K562 (cell line): Measurements from ENCODE around the gene NDUFA6. TPM values are rescaled to one million over a fixed set of nuclear protein-coding genes. Genes with fewer than 3 reads are reported as not detected.
"Not testable (repeated sequence)": the region's sequence is repeated elsewhere in the genome, so short reads cannot be mapped to it uniquely, and the experiment has no call there.

Experiments used
- ATAC-seq: fragments of 200-7000 bp; cut with Tn5 transposase; 3 replicates; pipeline ENCODE4 v1.9.1; 2020; ENCODE audit warnings: moderate library complexity
- BruUV-seq: library from RNA; stranded (reverse); fragments of 400-500 nt; replicated peaks from 2 replicates; lab custom pipeline; 2021; lab: Mats Ljungman, UMichigan
- CTCF ChIA-PET: fragments of 300-600 bp; formaldehyde crosslinking; extraction: SDS; loops from one replicate; lab custom pipeline; 2021; ENCODE audit warnings: low intra/inter-chr PET ratio; lab: Yijun Ruan, JAX
- POLR2A ChIA-PET: fragments of 300-600, 350-650 bp; sonication (Branson Sonifier 250); formaldehyde crosslinking; extraction: SDS; loops from one replicate; lab custom pipeline; 2021; ENCODE audit warnings: antibody characterized with exemption, inconsistent platforms; lab: Yijun Ruan, JAX
- DNase-seq, 4 experiments: peaks; one replicate each; pipeline versions ENCODE4 v3.0.0 to v3.0.0-alpha.2; 2011 to 2018; ENCODE audit warnings: low spot score in 3 of 4, mixed read lengths in 3 of 4; ENCODE audit errors: extremely low read depth in 1 of 4
- FAIRE-seq: peaks from 2 replicates; lab custom pipeline; 2011; peaks lifted over from hg19 to GRCh38; lab: Jason Lieb, UNC
- H2AFZ ChIP-seq: 2 replicates; pipeline ENCODE4 v1.6.0; 2011; ENCODE audit warnings: low read depth, low read length, control low read depth, inconsistent platforms
- H3K27ac ChIP-seq: fragments of 200-600 bp; 3 replicates; pipeline ENCODE4 v1.8.0; 2011; ENCODE audit warnings: low read depth, mild to moderate bottlenecking, control low read depth, inconsistent platforms, low read length, moderate library complexity, mixed read lengths; ENCODE audit errors: extremely low read depth
- H3K27me3 ChIP-seq, 2 experiments: fragments of 300-600 bp in 1 of 2; 2 replicates in 1 of 2; 3 replicates in 1 of 2; pipeline versions ENCODE4 v1.6.0 to v1.8.0; 2011; ENCODE audit warnings: inconsistent platforms in 2 of 2, low read length in 2 of 2, mild to moderate bottlenecking in 1 of 2, mixed read lengths in 1 of 2, moderate library complexity in 1 of 2; ENCODE audit not compliant: control insufficient read depth in 2 of 2, insufficient read depth in 2 of 2
- H3K36me3 ChIP-seq: fragments of 300-600 bp; 3 replicates; pipeline ENCODE4 v1.8.0; 2011; ENCODE audit warnings: mild to moderate bottlenecking, low read length, inconsistent platforms; ENCODE audit not compliant: control insufficient read depth, insufficient read depth
- H3K4me1 ChIP-seq, 2 experiments: fragments of 200-600 bp in 1 of 2; replicated peaks in 1 of 2; 2 replicates in 1 of 2; 3 replicates in 1 of 2; pipeline versions ENCODE4 v1.5.1 to v1.8.0; 2011; ENCODE audit warnings: inconsistent platforms in 2 of 2, low read length in 2 of 2, mild to moderate bottlenecking in 1 of 2, mixed read lengths in 1 of 2, moderate library complexity in 1 of 2; ENCODE audit not compliant: control insufficient read depth in 2 of 2, insufficient read depth in 2 of 2
- H3K4me2 ChIP-seq: 2 replicates; pipeline ENCODE4 v1.6.1; 2011; ENCODE audit warnings: low read length, control low read depth, inconsistent platforms, mixed read lengths; ENCODE audit not compliant: insufficient read depth
- H3K4me3 ChIP-seq: fragments of 200-600 bp; sonication (generic), shearing (Covaris generic); 2 replicates; pipeline ENCODE4 v1.5.1; 2016; ENCODE audit warnings: control low read depth, inconsistent platforms
- H3K79me2 ChIP-seq: fragments of 200-600 bp; 3 replicates; pipeline ENCODE4 v1.8.0; 2011; ENCODE audit warnings: low read length, inconsistent platforms; ENCODE audit not compliant: control insufficient read depth, insufficient read depth
- H3K9ac ChIP-seq, 2 experiments: 2 replicates each; pipeline versions ENCODE4 v1.6.0 to v1.6.1; 2011; ENCODE audit warnings: low read depth in 2 of 2, low read length in 2 of 2, control low read depth in 1 of 2, inconsistent platforms in 1 of 2, mild to moderate bottlenecking in 1 of 2, mixed read lengths in 1 of 2; ENCODE audit not compliant: insufficient read depth in 1 of 2
- H3K9me1 ChIP-seq: one replicate; pipeline ENCODE4 v1.6.0; 2011; ENCODE audit warnings: inconsistent platforms, mild to moderate bottlenecking, low read length, moderate library complexity; ENCODE audit not compliant: control insufficient read depth, insufficient read depth
- H3K9me3 ChIP-seq: replicated peaks from 2 replicates; pipeline ENCODE4 v1.5.1; 2011; ENCODE audit warnings: low read depth, low read length, inconsistent platforms; ENCODE audit not compliant: control insufficient read depth, insufficient read depth
- H4K20me1 ChIP-seq: replicated peaks from 2 replicates; pipeline ENCODE4 v1.6.1; 2011; ENCODE audit warnings: low read length, inconsistent platforms, mixed read lengths; ENCODE audit not compliant: control insufficient read depth, insufficient read depth
- CBX1 ChIP-seq: sonication (generic); IDR thresholded peaks from 2 replicates; pipeline ENCODE4 v1.6.1; 2016; ENCODE audit warnings: antibody characterized with exemption, low read depth, mild to moderate bottlenecking
- CBX3 ChIP-seq, 2 experiments: IDR thresholded peaks; 1 replicate in 1 of 2; 2 replicates in 1 of 2; pipeline ENCODE4 v1.6.1; 2012; ENCODE audit warnings: inconsistent platforms in 2 of 2, low read length in 2 of 2, borderline replicate concordance in 1 of 2, control low read depth in 1 of 2
- CBX5 ChIP-seq: IDR thresholded peaks from 2 replicates; pipeline ENCODE4 v1.6.1; 2014; ENCODE audit warnings: low read depth, borderline replicate concordance
- FOXO4 ChIP-seq: fragments of 450-650 bp; formaldehyde crosslinking; IDR thresholded peaks from 2 replicates; pipeline ENCODE4 v1.4.0; 2020; ENCODE audit warnings: mild to moderate bottlenecking, moderate library complexity
- RFX1 ChIP-seq: fragments of 450-650 bp; IDR thresholded peaks from 2 replicates; pipeline ENCODE4 v1.6.1; 2016; ENCODE audit warnings: mild to moderate bottlenecking, moderate library complexity
- TRIM28 ChIP-seq: fragments of 450-650 bp; IDR thresholded peaks from 2 replicates; pipeline ENCODE4 v1.6.1; 2017
- ZNF280A ChIP-seq: fragments of 450-650 bp; IDR thresholded peaks from 2 replicates; pipeline ENCODE4 v1.6.1; 2018; ENCODE audit warnings: mild to moderate bottlenecking, low read depth; ENCODE audit not compliant: partially characterized antibody
- ZNF561 ChIP-seq: fragments of 450-650 bp; formaldehyde crosslinking; conservative IDR thresholded peaks from 2 replicates; pipeline ENCODE4 v1.4.0; 2020; ENCODE audit warnings: mild to moderate bottlenecking, moderate library complexity
- ZNF589 ChIP-seq: fragments of 200-800 bp; sonication (Bioruptor generic); IDR thresholded peaks from 2 replicates; pipeline ENCODE4 v1.6.1; 2016; ENCODE audit warnings: low read depth, missing genetic modification characterization, missing compliant biosample characterization
- WGBS: fragments of 100-300 bp; shearing (Covaris generic); methylation state at CpG from one replicate; pipeline ENCODE4 v1.1.6; 2016; ENCODE audit warnings: low coverage, mixed read lengths; ENCODE audit not compliant: insufficient coverage; ENCODE audit errors: missing lambda C conversion rate; 5-methylcytosine and 5-hydroxymethylcytosine counted together
- in situ Hi-C: fragments of 300-500 bp; cut with MboI; formaldehyde crosslinking; loops from 4 replicates; pipeline ENCODE4 v1.15.0; 2018; ENCODE audit warnings: inconsistent platforms, mixed read lengths
- intact Hi-C: fragments of 100-400 bp; cut with micrococcal nuclease; formaldehyde crosslinking; loops from 2 replicates; pipeline ENCODE4 v1.14.2; 2022
- polyA plus RNA-seq, 8 experiments: library from polyadenylated mRNA; depleted of rRNA in 4 of 8; stranded (reverse) in 5 of 8; unstranded in 3 of 8; fragments of >200 nt; fragmentation: Nextera tagmentation in 2 of 8; fragmentation: Illumina TruSeq in 1 of 8; extraction: Ambion mirVana in 2 of 8; extraction: Trizol in 1 of 8; gene quantifications; 2 replicates each; pipeline versions ENCODE4 v1.2.1 to v1.2.3, GENCODE V29; 2011 to 2014; ENCODE audit warnings: inconsistent platforms in 1 of 8, missing spikeins in 1 of 8
- total RNA-seq, 7 experiments: library from RNA; depleted of rRNA in 6 of 7; stranded (reverse); fragments of >200 nt in 6 of 7; fragmentation: Illumina TruSeq in 2 of 7; extraction: Trizol in 2 of 7; gene quantifications; 2 replicates each; pipeline versions ENCODE4 v1.2.1 to v1.2.3, GENCODE V29; 2011 to 2021; ENCODE audit warnings: low replicate concordance in 1 of 7

The NDUFA6 gene
- total and polyA plus RNA-seq, 9 of the 15 experiments (the other 6 are each of a cell fraction or from before 2014, with no cell fraction given) = 90.0 to 474 (median 128) TPM

GRCh38 chr22:42116848-42117424, 26.4 kb upstream of the NDUFA6 start (continued):
- TF ChIP-seq FOXO4 (CRISPR knock-in tag) (no peak), ZNF589 (CRISPR knock-in tag) (no peak)

- WGBS = 9% methylated on average over 5 of the region's 6 CpGs
These were observed 24.9 kb upstream of the NDUFA6 start for GRCh38 chr22:42115420-42115830.

More at GRCh38 chr22:42115420-42115830, 24.9 kb upstream of the NDUFA6 start:
- intact Hi-C loops = loop anchor here (10.0 kb wide), 1 partner anchor 151 kb away; the partner anchor contains the start of gene SEPTIN3
- BruUV-seq, H2AFZ ChIP-seq, FAIRE-seq, CTCF ChIA-PET, H3K4me2 ChIP-seq, H3K4me1 ChIP-seq, H3K36me3 ChIP-seq, H4K20me1 ChIP-seq, in situ Hi-C loops, H3K27ac ChIP-seq, H3K79me2 ChIP-seq, H3K4me3 ChIP-seq, H3K9me1 ChIP-seq, H3K27me3 ChIP-seq, H3K9ac ChIP-seq, DNase-seq, ATAC-seq, H3K9me3 ChIP-seq, POLR2A ChIA-PET: not testable (repeated sequence)
- TF ChIP-seq ZNF561 (CRISPR knock-in tag) (peak; percentile 85; the same call in 1 of the 2 replicates), CBX5 (peak; percentile 84; the same call in 1 of the 2 replicates), ZNF280A (peak; percentile 77), RFX1 (peak; percentile 54), TRIM28 (0 out of 2 replicates have a peak, but pooled peaks have one; percentile 25), CBX1 (0 out of 2 replicates have a peak, but pooled peaks have one; percentile 51), CBX3 (IDR thresholded peaks at IDR 0.05; ENCODE audit: borderline replicate concordance in 1 of 2, low read length in 2 of 2) (peak in 1 of 2 experiments; percentile 80; a peak in 1 of 3 replicates)
